ENCODE measurements around the gene IGFALS. TPM values are rescaled to one million over a fixed set of nuclear protein-coding genes. Genes with fewer than 3 reads are reported as not detected.

Gene IGFALS
- total RNA-seq, 1 donor from 2014 or later: not detected

DNA sequence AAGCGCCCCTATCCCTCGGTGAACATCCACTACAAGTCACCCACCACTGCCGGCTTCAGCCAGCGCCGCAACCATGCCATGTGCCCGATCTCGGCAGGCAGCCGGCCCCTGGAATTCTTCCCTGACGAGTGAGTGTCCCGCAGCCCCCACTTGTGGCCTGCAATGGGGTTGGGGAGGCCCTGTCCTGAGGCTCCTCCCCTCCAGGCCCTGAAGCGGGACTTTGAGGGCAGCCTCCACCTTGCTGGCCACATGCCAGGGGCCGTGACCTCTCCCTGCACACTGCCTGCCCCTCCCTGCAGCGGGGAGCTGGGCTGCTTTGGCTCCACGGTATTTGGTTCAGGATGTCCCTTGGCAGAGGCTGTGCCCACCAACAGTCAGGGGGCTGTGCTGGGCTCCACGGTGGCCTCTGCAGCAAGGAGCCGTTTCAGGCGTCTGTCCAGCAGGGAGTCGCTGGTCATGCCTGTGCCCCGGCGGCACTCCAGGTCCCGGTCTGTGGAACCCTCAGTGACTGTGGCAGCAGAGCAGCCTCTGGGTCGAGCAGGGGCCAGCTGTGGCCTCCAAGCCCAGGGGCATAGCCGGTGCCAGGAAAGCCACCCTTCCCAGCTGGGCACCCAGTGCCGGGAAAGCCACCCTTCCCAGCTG is 30.5 kb downstream of the IGFALS start:
- no peaks in the 10 kb centered on the region for H3K4me1 ChIP-seq
- no peak for TF ChIP-seq POLR2AphosphoS5 (IDR thresholded peaks at IDR 0.05; ENCODE audit: insufficient read depth in 1 of 2, low read depth in 1 of 2)
- TF ChIP-seq CTCF (IDR thresholded peaks at IDR 0.05): no peak
- no peak for TF ChIP-seq POLR2A (IDR thresholded peaks at IDR 0.05)
- no peak for DNase-seq (ENCODE audit: extremely low spot score in 2 of 2)
- no peaks in the 10 kb centered on the region for H3K27me3 ChIP-seq
- peaks cover 0 to 73% of the 10 kb centered on the region in 2 donors for H3K36me3 ChIP-seq
- H3K4me3 ChIP-seq: no peak overlapping the region
- intact Hi-C loops (cut with DNase I): no loop called here
- no peak overlapping the region for H3K27ac ChIP-seq
- no peaks in the 10 kb centered on the region for H3K9me3 ChIP-seq

DNA sequence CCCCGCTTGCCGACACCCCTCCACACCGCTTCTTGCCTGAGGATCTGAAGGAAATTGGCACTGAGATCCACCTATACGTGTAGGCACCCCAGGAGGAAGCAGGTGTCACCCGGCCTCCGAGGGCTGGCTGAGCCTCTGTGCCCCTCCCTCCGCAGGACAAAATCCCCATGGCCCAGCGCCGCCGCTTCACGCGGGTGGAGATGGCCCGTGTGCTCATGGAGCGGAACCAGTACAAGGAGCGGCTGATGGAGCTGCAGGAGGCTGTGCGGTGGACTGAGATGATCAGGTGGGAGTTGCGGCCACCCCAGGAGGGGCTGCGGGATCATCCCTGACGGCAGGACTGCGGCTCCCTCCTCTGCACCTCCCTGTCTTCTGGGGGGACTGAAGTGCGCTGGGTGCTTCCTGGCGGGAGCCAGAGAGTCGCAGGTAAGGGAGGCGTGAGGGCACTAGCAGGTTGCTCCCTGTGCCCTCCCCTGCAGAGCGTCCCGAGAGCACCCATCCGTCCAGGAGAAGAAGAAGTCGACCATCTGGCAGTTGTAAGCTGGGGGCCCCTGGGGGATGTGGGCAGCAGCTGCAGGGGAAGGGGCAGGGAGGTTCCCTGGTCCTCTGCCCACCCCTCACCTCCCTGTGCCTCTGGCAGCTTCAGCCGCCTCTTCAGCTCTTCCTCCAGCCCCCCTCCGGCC is 31.2 kb downstream of the IGFALS start:
- no peak for DNase-seq (ENCODE audit: extremely low spot score in 2 of 2)
- H3K36me3 ChIP-seq: peaks cover 0 to 74% of the 10 kb centered on the region in 2 donors
- TF ChIP-seq CTCF (IDR thresholded peaks at IDR 0.05) (no peak), POLR2AphosphoS5 (IDR thresholded peaks at IDR 0.05; ENCODE audit: insufficient read depth in 1 of 2, low read depth in 1 of 2) (no peak), POLR2A (IDR thresholded peaks at IDR 0.05) (no peak)

GRCh38 chr16:1761751-1762150 is 31.8 kb downstream of the IGFALS start:
- intact Hi-C loops (cut with DNase I): no loop called here
- H3K36me3 ChIP-seq: peaks cover 0 to 74% of the 10 kb centered on the region in 2 donors

More for the DNA sequence above, 31.2 kb downstream of the IGFALS start:
- H3K27me3 ChIP-seq: no peaks in the 10 kb centered on the region
- no peak overlapping the region for H3K4me3 ChIP-seq
- no peaks in the 10 kb centered on the region for H3K9me3 ChIP-seq
- intact Hi-C loops (cut with DNase I): no loop called here
- H3K4me1 ChIP-seq: no peaks in the 10 kb centered on the region
- no peak overlapping the region for H3K27ac ChIP-seq

DNA sequence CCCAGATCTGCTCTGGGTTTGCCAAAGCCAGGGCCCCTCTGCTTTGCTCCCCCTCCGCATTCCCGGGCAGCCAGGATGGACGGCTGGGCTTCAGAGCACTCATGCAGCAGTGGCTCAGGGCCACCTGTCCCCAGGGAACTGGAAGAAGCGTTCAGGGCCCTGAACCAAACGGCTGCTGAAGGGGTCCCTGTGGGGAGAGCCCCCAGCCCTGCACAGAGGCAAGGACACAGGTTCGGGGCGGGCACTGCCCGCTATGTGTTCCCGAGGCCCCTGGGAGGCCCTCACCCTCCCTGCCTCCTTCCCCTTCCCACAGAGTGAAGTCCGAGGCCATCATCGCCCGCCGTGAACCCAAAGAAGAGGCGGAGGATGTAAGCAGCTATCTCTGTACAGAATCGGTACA is 32.6 kb downstream of the IGFALS start:
- H3K4me3 ChIP-seq: no peak overlapping the region
- peaks cover 0 to 68% of the 10 kb centered on the region in 2 donors for H3K36me3 ChIP-seq
- intact Hi-C loops (cut with DNase I): no loop called here
- TF ChIP-seq CTCF (IDR thresholded peaks at IDR 0.05) (no peak), POLR2A (IDR thresholded peaks at IDR 0.05) (no peak), POLR2AphosphoS5 (IDR thresholded peaks at IDR 0.05; ENCODE audit: insufficient read depth in 1 of 2, low read depth in 1 of 2) (no peak)
- no peak for DNase-seq (ENCODE audit: extremely low spot score in 2 of 2)
- H3K9me3 ChIP-seq: no peaks in the 10 kb centered on the region
- no peaks in the 10 kb centered on the region for H3K27me3 ChIP-seq
- H3K27ac ChIP-seq: no peak overlapping the region
- H3K4me1 ChIP-seq: no peaks in the 10 kb centered on the region

More at GRCh38 chr16:1761751-1762150, 31.8 kb downstream of the IGFALS start:
- TF ChIP-seq CTCF (IDR thresholded peaks at IDR 0.05) (no peak), POLR2A (IDR thresholded peaks at IDR 0.05) (no peak), POLR2AphosphoS5 (IDR thresholded peaks at IDR 0.05; ENCODE audit: insufficient read depth in 1 of 2, low read depth in 1 of 2) (no peak)
- H3K4me1 ChIP-seq: no peaks in the 10 kb centered on the region
- no peak overlapping the region for H3K4me3 ChIP-seq
- DNase-seq (ENCODE audit: extremely low spot score in 2 of 2): no peak
- H3K27ac ChIP-seq: no peak overlapping the region
- no peaks in the 10 kb centered on the region for H3K27me3 ChIP-seq
- no peaks in the 10 kb centered on the region for H3K9me3 ChIP-seq

- peaks cover 0 to 54% of the 10 kb centered on the region in 2 donors for H3K36me3 ChIP-seq
These were observed 34.0 kb downstream of the IGFALS start for GRCh38 chr16:1759511-1759910.

More at GRCh38 chr16:1759511-1759910, 34.0 kb downstream of the IGFALS start:
- Histone ChIP-seq H3K4me1 (no peaks in the 10 kb centered on the region), H3K4me3 (no peak overlapping the region), H3K27me3 (no peaks in the 10 kb centered on the region), H3K27ac (no peak overlapping the region), H3K9me3 (no peaks in the 10 kb centered on the region)
- intact Hi-C loops (cut with DNase I): no loop called here
- no peak for TF ChIP-seq POLR2AphosphoS5 (IDR thresholded peaks at IDR 0.05; ENCODE audit: insufficient read depth in 1 of 2, low read depth in 1 of 2)
- no peak for TF ChIP-seq CTCF (IDR thresholded peaks at IDR 0.05)
- TF ChIP-seq POLR2A (IDR thresholded peaks at IDR 0.05): no peak
- no peak for DNase-seq (ENCODE audit: extremely low spot score in 2 of 2)

All from vagina (tissue), 2 donors.